T-helper 1 cell treated with Interleukin-12 subunit alpha and Interleukin-12 subunit beta and Interleukin-4 antibody, amounts not matched to agents 30 μg/mL and 1 μg/mL, for 36 hours (primary cell): ENCODE data around the gene BRIX1.
"Not testable (repeated sequence)": the region's sequence is repeated elsewhere in the genome, so short reads cannot be mapped to it uniquely, and the experiment has no call there.

Experiments
- H3K27ac Mint-ChIP-seq: one replicate; pipeline ENCODE4 v1.8.0; 2021; ENCODE audit warnings: mild to moderate bottlenecking, mixed read lengths
- H3K27me3 Mint-ChIP-seq: one replicate; pipeline ENCODE4 v1.8.0; 2021; ENCODE audit warnings: low read depth, mixed read lengths
- H3K36me3 Mint-ChIP-seq: one replicate; pipeline ENCODE4 v1.8.0; 2021; ENCODE audit warnings: low read depth, mixed read lengths
- H3K4me1 Mint-ChIP-seq: one replicate; pipeline ENCODE4 v1.8.0; 2021; ENCODE audit warnings: low read depth, mixed read lengths
- H3K4me3 Mint-ChIP-seq: one replicate; pipeline ENCODE4 v1.8.0; 2021; ENCODE audit warnings: mild to moderate bottlenecking, moderate library complexity, mixed read lengths
- H3K9me3 Mint-ChIP-seq: one replicate; pipeline ENCODE4 v1.8.0; 2021; ENCODE audit warnings: mixed read lengths

The BRIX1 gene

DNA sequence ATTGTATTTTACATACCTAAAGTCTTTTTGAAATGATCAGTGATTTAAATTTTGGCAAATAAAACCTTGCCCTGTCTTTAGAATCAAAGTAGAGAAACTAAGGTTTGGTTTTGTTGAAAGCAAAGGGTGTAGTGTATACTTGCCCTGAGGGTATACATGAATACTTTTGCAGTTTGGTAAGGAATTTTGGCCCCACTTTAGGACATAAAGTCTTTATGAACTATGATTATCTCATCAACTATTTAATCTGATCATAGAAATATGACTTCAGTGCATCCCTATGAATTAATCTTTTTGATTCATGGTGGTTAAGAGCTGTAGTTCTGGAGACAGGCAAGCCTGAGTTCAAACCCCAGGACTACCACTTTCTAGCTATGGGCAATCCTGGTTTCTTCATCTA lies 17.9 kb upstream of the BRIX1 start:
- Mint-ChIP-seq H3K27me3 (no peaks in the 10 kb centered on the region), H3K9me3 (no peaks in the 10 kb centered on the region), H3K4me1 (no peaks in the 10 kb centered on the region), H3K36me3 (no peaks in the 10 kb centered on the region), H3K27ac (no peak overlapping the region), H3K4me3 (no peak overlapping the region)

DNA sequence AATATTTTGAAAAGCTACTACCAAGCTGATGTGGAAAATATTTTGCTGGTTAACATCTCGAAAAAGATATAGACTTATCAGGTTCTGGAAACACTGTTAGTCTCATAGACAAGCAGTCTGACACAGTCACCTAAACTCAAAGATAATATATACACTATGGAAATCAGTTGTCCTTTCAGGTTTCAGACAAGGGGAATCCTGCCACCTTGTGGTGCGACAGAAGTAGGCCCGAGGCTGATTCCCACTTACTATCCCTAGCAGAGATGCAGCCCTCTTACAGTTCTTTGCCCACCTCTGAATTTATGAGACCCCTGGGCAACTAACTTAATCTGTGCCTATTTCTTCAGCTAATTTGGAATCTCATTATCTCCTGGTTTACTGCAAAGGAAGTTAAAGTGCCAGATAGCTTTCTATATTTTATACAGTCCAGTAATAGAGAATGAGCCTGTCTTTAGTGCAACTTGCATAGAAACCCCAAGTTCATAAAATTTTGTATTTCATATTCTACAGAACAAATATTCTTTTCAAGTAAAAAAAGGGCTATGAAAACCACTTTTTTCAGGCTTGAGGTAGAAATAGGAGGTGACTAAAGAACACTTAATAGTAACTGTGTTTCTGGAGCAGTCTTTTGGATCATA lies 17.1 kb upstream of the BRIX1 start:
- no peak overlapping the region for H3K4me3 Mint-ChIP-seq
- H3K27me3 Mint-ChIP-seq, result no peaks in the 10 kb centered on the region
- no peaks in the 10 kb centered on the region for H3K36me3 Mint-ChIP-seq
- no peaks in the 10 kb centered on the region for H3K4me1 Mint-ChIP-seq
- H3K9me3 Mint-ChIP-seq, result no peaks in the 10 kb centered on the region
- H3K27ac Mint-ChIP-seq, result no peak overlapping the region

DNA sequence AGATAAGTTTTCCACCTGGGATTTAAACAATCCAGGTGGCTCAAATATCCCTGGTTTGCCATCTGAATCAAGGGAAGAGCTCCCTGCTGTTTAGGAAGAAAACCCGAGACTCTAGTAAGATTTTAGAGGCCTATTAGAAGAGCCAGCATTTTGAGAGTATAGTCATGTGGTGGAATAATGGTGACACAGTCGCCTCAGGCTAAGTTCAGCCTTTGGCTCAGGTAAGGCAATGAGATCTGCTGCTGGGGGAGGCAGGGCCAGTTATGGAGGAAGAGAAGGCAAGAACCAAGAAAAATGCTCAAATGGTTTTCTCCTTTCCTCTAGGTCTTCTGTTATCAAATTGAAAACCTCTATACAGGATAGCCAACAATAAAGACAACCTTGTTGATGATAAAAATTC lies 16.4 kb upstream of the BRIX1 start:
- Mint-ChIP-seq H3K27me3 (no peaks in the 10 kb centered on the region), H3K9me3 (no peaks in the 10 kb centered on the region), H3K27ac (no peak overlapping the region), H3K36me3 (no peaks in the 10 kb centered on the region), H3K4me1 (no peaks in the 10 kb centered on the region), H3K4me3 (no peak overlapping the region)

DNA sequence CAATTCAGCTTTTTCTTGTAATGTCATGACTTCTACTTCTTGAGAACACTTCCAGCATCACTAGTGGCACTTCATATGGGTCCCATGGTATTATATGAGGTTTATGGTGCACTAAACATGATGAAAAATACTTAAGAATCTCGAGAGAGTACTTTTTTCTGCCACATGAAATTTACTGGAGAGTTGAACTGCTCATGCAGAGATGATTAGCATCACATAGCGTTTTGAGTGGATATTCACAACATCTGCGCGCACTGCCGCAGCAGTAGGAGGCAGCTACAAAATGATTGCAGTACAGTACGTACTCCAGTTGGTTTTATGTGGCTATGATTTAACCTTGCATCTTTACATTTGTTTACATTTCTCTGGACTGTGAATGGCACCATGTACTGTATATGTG lies 14.9 kb upstream of the BRIX1 start:
- Mint-ChIP-seq H3K36me3 (no peaks in the 10 kb centered on the region), H3K4me3 (no peak overlapping the region), H3K4me1 (no peaks in the 10 kb centered on the region), H3K27me3 (no peaks in the 10 kb centered on the region), H3K9me3 (no peaks in the 10 kb centered on the region), H3K27ac (no peak overlapping the region)

DNA sequence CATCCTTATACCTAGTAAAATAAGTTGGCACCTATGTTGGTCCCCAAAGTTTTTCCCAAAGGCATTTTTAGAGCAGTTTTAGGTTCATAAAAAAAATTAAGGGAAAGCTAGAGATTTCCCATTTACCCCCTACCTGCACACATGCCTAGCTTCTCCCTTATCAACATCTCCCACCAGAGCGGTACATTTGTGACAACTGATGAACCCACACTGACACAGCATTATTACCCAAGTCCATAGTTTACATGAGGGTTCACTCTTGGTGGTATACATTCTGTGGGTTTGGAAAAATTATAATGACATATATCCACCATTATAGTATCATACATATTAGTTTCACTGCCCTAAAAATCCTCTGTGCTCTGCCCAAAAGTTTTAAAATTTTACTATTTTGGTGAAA lies 12.3 kb upstream of the BRIX1 start:
- no peaks in the 10 kb centered on the region for H3K27me3 Mint-ChIP-seq
- H3K36me3 Mint-ChIP-seq, result no peaks in the 10 kb centered on the region
- no peak overlapping the region for H3K27ac Mint-ChIP-seq
- no peaks in the 10 kb centered on the region for H3K4me1 Mint-ChIP-seq
- no peaks in the 10 kb centered on the region for H3K9me3 Mint-ChIP-seq
- no peak overlapping the region for H3K4me3 Mint-ChIP-seq

DNA sequence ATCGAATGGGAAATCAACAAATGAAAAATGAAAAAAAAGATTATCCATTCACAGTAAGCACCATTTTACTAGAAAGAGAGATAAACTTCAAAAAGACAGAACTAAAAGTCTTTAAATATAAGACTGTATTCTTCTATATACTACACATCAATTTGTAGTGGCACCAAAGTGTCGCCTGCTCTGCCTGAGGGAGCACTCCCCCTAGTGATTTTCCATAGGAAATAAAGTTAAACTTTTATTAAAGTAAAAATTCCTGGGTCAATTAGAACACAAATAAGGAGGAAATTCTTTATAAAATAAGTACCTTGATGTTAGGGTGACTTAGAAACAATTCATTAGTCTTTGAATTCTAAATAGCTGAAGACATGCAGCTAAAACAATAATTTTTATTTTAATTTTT lies 9.9 kb upstream of the BRIX1 start:
- H3K4me1 Mint-ChIP-seq, result no peaks in the 10 kb centered on the region
- no peaks in the 10 kb centered on the region for H3K27me3 Mint-ChIP-seq
- H3K4me3 Mint-ChIP-seq, result no peak overlapping the region
- no peaks in the 10 kb centered on the region for H3K9me3 Mint-ChIP-seq
- peaks cover 7% of the 10 kb centered on the region for H3K36me3 Mint-ChIP-seq
- no peak overlapping the region for H3K27ac Mint-ChIP-seq

DNA sequence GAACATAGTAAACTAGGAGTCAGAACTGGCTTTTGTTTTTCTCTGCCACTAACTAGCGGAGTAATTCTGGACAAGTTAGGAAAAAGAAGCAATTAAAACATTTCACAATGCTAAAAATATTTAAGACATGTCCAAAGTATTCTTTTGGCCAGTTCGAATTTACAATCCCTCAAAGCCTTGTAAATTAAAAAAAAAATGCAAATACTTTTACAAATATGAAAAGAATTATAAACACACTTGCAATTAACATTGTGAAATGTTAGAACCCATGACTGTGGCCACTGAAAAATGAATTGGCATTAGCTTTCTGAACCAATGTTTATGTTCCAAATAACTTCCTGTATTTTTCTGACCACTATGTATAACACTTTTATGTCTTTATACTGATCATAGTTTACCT lies 2.4 kb upstream of the BRIX1 start:
- peaks cover 26% of the 10 kb centered on the region for H3K36me3 Mint-ChIP-seq

DNA sequence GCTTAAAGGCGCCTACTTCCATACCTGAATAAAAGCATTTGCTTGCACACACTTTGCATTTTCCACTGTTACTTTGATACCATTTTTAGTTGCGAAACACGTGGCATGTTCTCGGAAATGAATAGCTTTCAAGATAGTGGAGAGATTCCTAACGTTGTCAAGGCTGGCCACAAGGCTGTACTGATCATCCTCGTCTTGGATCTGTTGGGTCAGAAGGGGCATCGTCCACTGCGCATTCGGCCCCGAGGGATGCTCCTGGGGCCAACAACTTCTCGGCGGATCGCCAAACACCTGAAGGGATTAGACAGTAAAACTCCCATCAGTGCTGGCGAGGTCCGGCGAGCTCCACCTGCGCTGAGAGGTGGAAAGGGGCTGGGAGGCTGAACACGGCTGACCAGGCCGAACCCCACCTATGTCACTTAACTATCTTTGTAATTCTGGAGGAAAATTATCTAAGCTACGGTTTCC lies 806 bp upstream of the BRIX1 start:
- Mint-ChIP-seq H3K27me3 (no peaks in the 10 kb centered on the region), H3K36me3 (peaks cover 23% of the 10 kb centered on the region)

More for the DNA sequence above, 2.4 kb upstream of the BRIX1 start:
- H3K4me1 Mint-ChIP-seq, result peaks cover 29% of the 10 kb centered on the region
- no peaks in the 10 kb centered on the region for H3K9me3 Mint-ChIP-seq
- no peak overlapping the region for H3K4me3 Mint-ChIP-seq
- H3K27ac Mint-ChIP-seq, result no peak overlapping the region
- no peaks in the 10 kb centered on the region for H3K27me3 Mint-ChIP-seq

DNA sequence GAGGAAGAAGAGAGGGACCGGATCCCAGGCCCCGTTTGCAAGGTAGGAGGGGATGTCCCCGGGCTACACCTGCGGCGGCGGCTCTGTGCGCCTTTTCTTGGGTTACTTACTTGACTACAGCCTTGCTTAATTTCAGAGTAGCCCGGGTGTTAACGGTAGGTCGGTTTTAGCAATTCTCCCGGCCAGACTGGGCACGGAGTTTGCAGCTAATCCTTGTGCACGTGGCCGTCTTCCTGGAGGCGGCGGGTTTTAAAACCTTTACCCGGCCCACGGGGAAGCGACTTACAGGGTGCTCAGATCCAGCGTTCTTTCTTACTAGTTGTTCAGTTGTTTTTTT lies 313 bp downstream of the BRIX1 start:
- Mint-ChIP-seq H3K9me3 (no peaks in the 10 kb centered on the region), H3K4me3 (no peak overlapping the region), H3K4me1 (peaks cover 29% of the 10 kb centered on the region), H3K36me3 (peaks cover 22% of the 10 kb centered on the region), H3K27ac (no peak overlapping the region), H3K27me3 (no peaks in the 10 kb centered on the region)

More for the DNA sequence above, 806 bp upstream of the BRIX1 start:
- Mint-ChIP-seq H3K4me3 (no peak overlapping the region), H3K4me1 (peaks cover 29% of the 10 kb centered on the region), H3K9me3 (no peaks in the 10 kb centered on the region), H3K27ac (no peak overlapping the region)

DNA sequence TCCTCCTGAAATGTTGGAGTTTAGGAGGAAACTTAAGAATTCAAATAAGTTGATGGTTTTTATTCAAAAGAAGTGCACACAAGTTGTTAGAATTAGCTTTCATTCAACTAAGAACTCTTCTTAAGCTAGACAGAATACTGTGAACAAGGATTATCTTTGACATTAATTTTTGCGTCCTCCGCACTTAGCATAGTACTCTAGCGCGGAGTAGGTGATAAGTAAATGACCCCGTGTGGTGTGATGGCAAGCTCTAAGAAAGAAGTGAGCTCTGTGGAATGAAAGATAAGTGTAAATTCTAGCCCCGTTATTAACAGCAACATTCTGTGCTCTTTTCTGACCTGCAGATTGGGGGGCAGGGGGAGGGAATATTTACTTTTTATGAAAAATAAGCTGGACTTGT lies 1.0 kb downstream of the BRIX1 start:
- Mint-ChIP-seq H3K27me3 (no peaks in the 10 kb centered on the region), H3K4me1 (peaks cover 29% of the 10 kb centered on the region), H3K27ac (peak overlapping the region; percentile 54), H3K9me3 (no peaks in the 10 kb centered on the region), H3K4me3 (no peak overlapping the region), H3K36me3 (peaks cover 20% of the 10 kb centered on the region)

DNA sequence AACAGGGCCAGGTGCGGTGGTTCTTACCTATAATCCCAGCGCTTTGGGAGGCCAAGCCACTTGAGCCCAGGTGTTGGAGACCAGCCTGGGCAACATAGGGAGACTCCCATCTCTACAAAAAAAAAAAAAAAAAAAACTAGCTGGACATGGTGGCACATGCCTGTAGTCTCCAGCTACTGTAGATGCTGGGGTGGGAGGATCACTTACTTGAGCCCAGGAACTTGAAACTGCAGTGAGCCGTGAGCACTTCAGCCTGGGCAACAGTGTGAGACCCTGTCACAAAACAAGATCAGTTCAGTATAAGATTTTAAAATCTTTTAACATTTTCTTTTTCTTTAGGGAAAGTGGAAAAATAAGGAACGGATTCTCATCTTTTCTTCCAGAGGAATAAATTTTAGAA lies 2.5 kb downstream of the BRIX1 start:
- H3K4me3 Mint-ChIP-seq, result no peak overlapping the region

DNA sequence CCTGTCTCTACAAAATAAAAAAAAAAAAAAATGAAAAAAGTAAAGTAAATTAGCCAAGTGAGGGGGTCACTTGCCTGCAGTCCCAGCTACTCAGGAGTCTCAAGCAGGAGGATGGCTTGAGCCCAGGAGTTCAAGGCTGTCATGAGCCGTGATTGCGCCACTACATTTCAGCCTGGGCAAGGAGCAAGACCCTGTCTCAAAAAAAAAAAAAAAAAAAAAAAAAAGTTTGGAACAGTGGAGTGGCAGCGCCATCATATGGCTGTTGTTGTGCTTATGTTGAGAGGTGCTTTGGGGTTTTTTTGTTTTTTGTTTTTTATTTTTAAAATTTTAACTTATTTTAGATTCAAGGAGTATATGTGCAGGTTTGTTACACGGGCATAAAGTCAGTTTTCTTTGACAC lies 3.6 kb downstream of the BRIX1 start:
- H3K27ac Mint-ChIP-seq, result no peak overlapping the region
- peaks cover 26% of the 10 kb centered on the region for H3K36me3 Mint-ChIP-seq
- H3K27me3 Mint-ChIP-seq, result no peaks in the 10 kb centered on the region
- no peak overlapping the region for H3K4me3 Mint-ChIP-seq
- H3K9me3 Mint-ChIP-seq, result no peaks in the 10 kb centered on the region
- peaks cover 28% of the 10 kb centered on the region for H3K4me1 Mint-ChIP-seq

More for the DNA sequence above, 2.5 kb downstream of the BRIX1 start:
- Mint-ChIP-seq H3K27me3 (no peaks in the 10 kb centered on the region), H3K4me1 (peaks cover 27% of the 10 kb centered on the region), H3K9me3 (no peaks in the 10 kb centered on the region), H3K27ac (no peak overlapping the region), H3K36me3 (peaks cover 19% of the 10 kb centered on the region)

DNA sequence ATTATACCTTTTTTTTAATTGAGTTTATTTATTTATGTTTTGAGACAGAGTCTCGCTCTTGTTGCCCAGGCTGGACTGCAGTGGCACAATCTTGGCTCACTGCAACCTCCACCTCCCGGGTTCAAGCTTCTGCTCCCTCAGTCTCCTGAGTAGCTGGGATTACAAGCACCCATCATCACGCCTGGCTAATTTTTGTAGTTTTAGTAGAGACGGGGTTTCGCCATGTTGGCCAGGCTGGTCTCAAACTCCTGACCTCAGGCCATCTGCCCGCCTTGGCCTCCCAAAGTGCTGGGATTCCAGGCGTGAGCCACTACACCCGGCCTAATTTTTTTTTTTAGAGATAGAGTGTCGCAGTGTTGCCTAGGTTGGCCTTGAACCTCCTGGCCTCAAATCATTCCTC lies 7.7 kb downstream of the BRIX1 start:
- not testable (repeated sequence) for H3K9me3 Mint-ChIP-seq, H3K4me3 Mint-ChIP-seq, H3K27me3 Mint-ChIP-seq, H3K27ac Mint-ChIP-seq
- Mint-ChIP-seq H3K36me3 (peaks cover 38% of the 10 kb centered on the region), H3K4me1 (peaks cover 15% of the 10 kb centered on the region)

DNA sequence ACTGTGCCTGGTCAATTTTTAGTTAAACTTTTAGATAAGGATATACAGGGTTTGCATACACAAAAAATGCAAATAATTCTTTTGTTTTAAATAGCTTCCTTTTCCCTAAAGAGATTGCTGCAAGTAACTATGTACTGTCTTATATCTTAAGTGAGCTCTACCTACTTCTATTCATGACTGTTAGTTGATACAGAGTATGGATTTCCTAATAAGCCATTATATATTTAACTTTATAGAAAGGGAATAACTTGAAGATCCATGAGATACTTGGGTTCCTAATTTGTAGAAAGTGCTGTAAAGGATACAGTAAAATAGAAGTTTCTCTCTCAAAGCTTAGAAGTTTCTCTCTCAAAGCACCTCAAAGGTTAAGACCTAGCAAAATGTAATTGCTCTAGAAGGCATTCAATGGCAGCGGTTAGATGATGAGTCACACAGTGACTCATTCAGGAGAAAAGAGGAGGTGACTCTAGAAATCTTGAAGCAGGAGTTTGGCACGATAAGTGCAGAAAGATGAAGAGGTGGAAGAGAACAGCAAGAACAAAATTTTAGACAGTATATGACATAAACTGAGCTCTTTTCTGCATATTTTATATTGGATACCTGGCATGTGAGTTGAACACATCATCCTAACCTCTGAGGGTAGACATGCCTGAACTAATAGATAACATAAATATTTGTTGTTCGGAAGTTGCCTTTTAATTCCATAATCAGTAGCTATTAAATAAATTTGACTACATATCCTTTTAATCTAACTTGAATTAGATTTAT lies 8.4 kb downstream of the BRIX1 start:
- Mint-ChIP-seq H3K36me3 (peaks cover 38% of the 10 kb centered on the region), H3K9me3 (no peaks in the 10 kb centered on the region), H3K4me1 (peaks cover 17% of the 10 kb centered on the region), H3K27ac (peak overlapping the region; percentile 65), H3K4me3 (peak overlapping the region; percentile 23), H3K27me3 (no peaks in the 10 kb centered on the region)

DNA sequence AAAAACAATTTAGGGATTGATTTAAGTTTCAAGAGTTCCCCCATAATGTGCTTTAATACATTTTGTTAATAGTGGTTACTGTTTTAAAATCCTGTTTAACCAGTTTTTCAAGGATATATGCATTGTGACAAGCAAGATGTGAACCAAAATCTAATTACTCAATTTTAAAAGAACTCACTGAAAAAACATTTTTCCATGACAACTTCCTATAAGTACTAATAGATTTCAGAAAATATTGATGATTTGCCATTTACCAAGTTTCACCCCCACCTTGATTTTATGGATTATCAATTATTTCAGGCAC lies 8.9 kb downstream of the BRIX1 start:
- Mint-ChIP-seq H3K4me1 (peaks cover 19% of the 10 kb centered on the region), H3K27ac (peak overlapping the region; percentile 26), H3K27me3 (no peaks in the 10 kb centered on the region), H3K36me3 (peaks cover 38% of the 10 kb centered on the region), H3K4me3 (no peak overlapping the region), H3K9me3 (no peaks in the 10 kb centered on the region)
